Liver (tissue), 9 donors: ENCODE data around the gene NCOA6. TPM values are rescaled to one million over a fixed set of nuclear protein-coding genes. Genes with fewer than 3 reads are reported as not detected.
A peak's percentile ranks its signal among the peaks of the same experiment; 100 is the strongest.

Source experiments
- DNase-seq: peaks from one replicate; pipeline ENCODE4 v3.0.0-alpha.2; 2017; ENCODE audit warnings: low spot score
- H3K27ac ChIP-seq, 2 donors: one replicate each; pipeline ENCODE4 v1.7.0; 2013; ENCODE audit warnings: inconsistent platforms in 2 of 2, low read length in 2 of 2, control low read depth in 1 of 2, low read depth in 1 of 2, mild to moderate bottlenecking in 1 of 2
- H3K27me3 ChIP-seq, 4 donors: one replicate each; pipeline versions ENCODE4 v1.6.1 to v1.7.0; 2013; ENCODE audit warnings: low read length in 3 of 4, inconsistent platforms in 1 of 4, mild to moderate bottlenecking in 1 of 4, moderate library complexity in 1 of 4; ENCODE audit not compliant: control insufficient read depth in 4 of 4, insufficient read depth in 4 of 4
- H3K36me3 ChIP-seq, 4 donors: one replicate each; pipeline versions ENCODE4 v1.6.1 to v1.7.0; 2013; ENCODE audit warnings: low read length in 3 of 4, mild to moderate bottlenecking in 3 of 4, low read depth in 1 of 4, moderate library complexity in 1 of 4; ENCODE audit not compliant: control insufficient read depth in 4 of 4, insufficient read depth in 3 of 4
- H3K4me1 ChIP-seq, 4 donors: one replicate each; pipeline versions ENCODE4 v1.6.1 to v1.7.0; 2013; ENCODE audit warnings: low read length in 3 of 4, mild to moderate bottlenecking in 3 of 4, moderate library complexity in 1 of 4; ENCODE audit not compliant: control insufficient read depth in 4 of 4, insufficient read depth in 4 of 4
- H3K4me3 ChIP-seq, 3 donors: one replicate each; pipeline versions ENCODE4 v1.6.1 to v1.7.0; 2013; ENCODE audit warnings: low read length in 3 of 3, control low read depth in 1 of 3, low read depth in 1 of 3, mild to moderate bottlenecking in 1 of 3
- H3K9ac ChIP-seq, 2 donors: one replicate each; pipeline ENCODE4 v1.7.0; 2013; ENCODE audit warnings: low read length in 2 of 2, mild to moderate bottlenecking in 2 of 2, moderate library complexity in 2 of 2, control low read depth in 1 of 2, low read depth in 1 of 2
- H3K9me3 ChIP-seq, 4 donors: one replicate each; pipeline versions ENCODE4 v1.6.1 to v1.7.0; 2013; ENCODE audit warnings: low read length in 3 of 4; ENCODE audit not compliant: control insufficient read depth in 4 of 4
- EGR1 ChIP-seq, 2 donors: IDR thresholded peaks; 2 replicates each; pipeline ENCODE4 v1.6.1; 2016 to 2018; ENCODE audit warnings: antibody characterized with exemption in 2 of 2, low read depth in 2 of 2
- FOXA1 ChIP-seq: IDR thresholded peaks from 2 replicates; pipeline ENCODE4 v1.6.1; 2016; ENCODE audit warnings: antibody characterized with exemption
- FOXA2 ChIP-seq: IDR thresholded peaks from 2 replicates; pipeline ENCODE4 v1.6.1; 2016; ENCODE audit warnings: antibody characterized with exemption
- GABPA ChIP-seq, 2 donors: IDR thresholded peaks in 1 of 2; conservative IDR thresholded peaks in 1 of 2; 2 replicates each; pipeline ENCODE4 v1.6.1; 2016; ENCODE audit warnings: antibody characterized with exemption in 2 of 2, mild to moderate bottlenecking in 1 of 2, moderate library complexity in 1 of 2
- HNF4A ChIP-seq, 2 donors: conservative IDR thresholded peaks; 2 replicates each; pipeline ENCODE4 v1.6.1; 2016; ENCODE audit warnings: antibody characterized with exemption in 2 of 2, mild to moderate bottlenecking in 2 of 2
- HNF4G ChIP-seq: IDR thresholded peaks from 2 replicates; pipeline ENCODE4 v1.6.1; 2016; ENCODE audit warnings: antibody characterized with exemption
- JUND ChIP-seq, 2 donors: IDR thresholded peaks; 2 replicates each; pipeline ENCODE4 v1.6.1; 2016; ENCODE audit warnings: antibody characterized with exemption in 2 of 2
- NR2F2 ChIP-seq: IDR thresholded peaks from 2 replicates; pipeline ENCODE4 v1.6.1; 2016; ENCODE audit warnings: antibody characterized with exemption
- RAD21 ChIP-seq, 2 donors: IDR thresholded peaks; 2 replicates each; pipeline ENCODE4 v1.6.1; 2016; ENCODE audit warnings: antibody characterized with exemption in 2 of 2, mild to moderate bottlenecking in 2 of 2
- RXRA ChIP-seq, 2 donors: IDR thresholded peaks; 2 replicates each; pipeline ENCODE4 v1.6.1; 2017 to 2018; ENCODE audit warnings: antibody characterized with exemption in 2 of 2, mild to moderate bottlenecking in 1 of 2
- SP1 ChIP-seq: IDR thresholded peaks from 2 replicates; pipeline ENCODE4 v1.6.1; 2018; ENCODE audit warnings: antibody characterized with exemption, mild to moderate bottlenecking
- TAF1 ChIP-seq: conservative IDR thresholded peaks from 2 replicates; pipeline ENCODE4 v1.6.1; 2016; ENCODE audit warnings: antibody characterized with exemption, mild to moderate bottlenecking
- YY1 ChIP-seq: IDR thresholded peaks from 2 replicates; pipeline ENCODE4 v1.6.1; 2016; ENCODE audit warnings: antibody characterized with exemption, mild to moderate bottlenecking
- WGBS: extraction: QIAGEN DNeasy Blood & Tissue Kit; methylation state at CpG from one replicate; pipeline ENCODE4 v1.1.7; 2013; 5-methylcytosine and 5-hydroxymethylcytosine counted together
- polyA plus RNA-seq, 2 donors: library from polyadenylated mRNA; stranded (reverse) in 1 of 2; unstranded in 1 of 2; fragments of 200-250 nt in 1 of 2; fragments of >200 nt in 1 of 2; fragmentation: Nextera tagmentation in 1 of 2; extraction: Ambion mirVana in 1 of 2; gene quantifications; one replicate each; pipeline versions ENCODE4 v1.2.1 to v1.2.3, GENCODE V29; 2013 to 2015
- total RNA-seq, 2 donors: library from RNA; depleted of rRNA; stranded (reverse); fragments of >200 nt; gene quantifications; one replicate each; pipeline ENCODE4 v1.2.3, GENCODE V29; 2014
- TF ChIP-seq, protein P1 (sequence below): IDR thresholded peaks from 2 replicates; pipeline ENCODE4 v1.6.1; 2016; ENCODE audit warnings: antibody characterized with exemption
- TF ChIP-seq, protein P2 (sequence below): IDR thresholded peaks from 2 replicates; pipeline ENCODE4 v1.6.1; 2016; ENCODE audit warnings: antibody characterized with exemption
- TF ChIP-seq, protein P3 (sequence below): IDR thresholded peaks from 2 replicates; pipeline ENCODE4 v1.6.1; 2016; ENCODE audit warnings: antibody characterized with exemption
- TF ChIP-seq, protein P4 (sequence below): IDR thresholded peaks from 2 replicates; pipeline ENCODE4 v1.6.1; 2016; ENCODE audit warnings: antibody characterized with exemption, mild to moderate bottlenecking
- TF ChIP-seq, protein P5 (sequence below): fragments of 150-350 bp; IDR thresholded peaks from 2 replicates; pipeline ENCODE4 v1.5.1; 2017; ENCODE audit warnings: improper control_type of control experiment, low read depth, low read length; ENCODE audit not compliant: missing input control
- donor health status: healthy.
- donor health status: healthy.
- donor health status: healthy.
- donor health status: healthy.
- donor health status: healthy.

The NCOA6 gene
- total and polyA plus RNA-seq, 4 donors: 5.4 to 13.1 (median 6.2) TPM

DNA sequence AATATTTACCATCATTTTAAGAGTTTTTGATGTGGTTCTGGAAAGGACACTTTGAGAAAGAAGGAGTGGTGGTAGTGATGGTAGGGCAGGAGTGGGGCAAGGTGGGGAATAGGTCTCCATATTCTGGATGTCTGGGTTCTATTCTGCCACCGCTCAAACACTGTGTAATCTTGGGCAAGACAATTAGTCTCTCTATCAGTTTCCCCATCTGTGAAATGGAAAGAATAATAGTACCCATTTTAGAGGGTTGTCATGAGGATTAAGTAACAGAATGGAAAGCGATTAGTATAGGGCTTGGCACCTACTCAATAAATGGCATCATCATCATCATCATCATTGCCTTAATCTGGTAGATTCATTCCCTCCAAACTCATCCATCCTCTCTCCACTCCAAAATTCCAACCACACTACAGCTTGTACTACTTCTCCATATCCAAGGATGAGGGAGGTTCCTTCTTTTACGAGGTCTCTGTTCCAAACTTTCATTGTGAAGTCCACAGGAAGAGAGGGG, 48.2 kb upstream of the NCOA6 start:
- H3K9ac ChIP-seq: no peak overlapping the region
- H3K27ac ChIP-seq: no peak overlapping the region
- no peak overlapping the region for H3K4me3 ChIP-seq
- DNase-seq: no peak
- 49% methylated on average over 3 of the region's 3 CpGs for WGBS
- no peaks in the 10 kb centered on the region for H3K9me3 ChIP-seq
- H3K36me3 ChIP-seq: no peaks in the 10 kb centered on the region
- H3K27me3 ChIP-seq: no peaks in the 10 kb centered on the region
- TF ChIP-seq HNF4A (conservative IDR thresholded peaks at IDR 0.05): no peak
- no peak for TF ChIP-seq EGR1 (IDR thresholded peaks at IDR 0.05; ENCODE audit: low read depth in 2 of 2)
- no peak for TF ChIP-seq HNF4G
- H3K4me1 ChIP-seq: peaks cover 4 to 47% (median 36%) of the 10 kb centered on the region in 4 donors

DNA sequence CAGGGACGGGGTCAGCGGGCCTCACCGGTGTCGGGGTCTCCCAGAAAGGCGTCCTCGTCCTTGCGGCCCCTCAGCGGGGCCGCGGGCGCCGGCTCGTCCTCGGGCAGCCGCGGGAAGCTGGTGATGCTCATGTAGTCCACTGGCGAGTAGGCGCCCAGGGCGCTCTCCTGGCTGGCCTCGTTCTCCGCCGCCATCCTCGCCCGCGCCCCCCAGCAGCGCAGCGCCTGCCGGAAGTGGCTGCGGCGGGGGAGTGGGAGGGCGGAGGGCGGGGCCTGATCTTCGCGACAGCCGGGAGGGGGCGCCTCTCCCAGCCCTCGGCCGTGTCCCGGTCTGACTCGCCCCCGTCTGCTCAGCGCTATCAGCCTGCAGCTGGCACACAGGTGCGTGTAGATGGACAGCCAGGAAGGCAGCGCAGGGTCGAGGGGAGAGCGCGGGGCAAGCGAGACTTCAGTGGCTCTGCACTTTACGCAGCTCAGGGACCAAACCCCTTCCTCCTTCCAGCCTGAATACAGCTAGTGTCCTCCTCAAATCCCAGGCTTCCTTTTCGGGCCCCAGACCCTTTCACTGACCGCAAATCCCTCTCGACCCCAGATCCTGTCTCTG, 47.3 kb upstream of the NCOA6 start, which contains the start of gene GGT7:
GGT7 (minus strand) TSS at position 235 of the 603 bp plus-strand sequence; CDS start at position 194, 41 bp downstream.
- H3K4me1 ChIP-seq: peaks cover 2 to 41% (median 29%) of the 10 kb centered on the region in 4 donors
- WGBS: 3% methylated on average over 52 of the region's 52 CpGs
- H3K27ac ChIP-seq: peak within 1 kb of the TSS in 1 of 2 donors; percentile 55
- H3K27me3 ChIP-seq: no peaks in the 10 kb centered on the region
- peak within 1 kb of the TSS; percentile 64 to 68 for H3K9ac ChIP-seq
- no peaks in the 10 kb centered on the region for H3K9me3 ChIP-seq
- peak; percentile 83 for DNase-seq
- TF ChIP-seq FOXA2 (no peak), HNF4A (conservative IDR thresholded peaks at IDR 0.05) (no peak), NR2F2 (no peak), RXRA (IDR thresholded peaks at IDR 0.05) (peak; percentile 13 to 68), SP1 (peak; percentile 44), GABPA (IDR thresholded peaks at IDR 0.05 in 1 of 2, conservative IDR thresholded peaks at IDR 0.05 in 1 of 2) (peak in 1 of 2 donors; percentile 63), JUND (IDR thresholded peaks at IDR 0.05) (no peak), EGR1 (IDR thresholded peaks at IDR 0.05; ENCODE audit: low read depth in 2 of 2) (no peak), YY1 (no peak), RAD21 (IDR thresholded peaks at IDR 0.05) (peak; percentile 63 to 75), FOXA1 (no peak), TAF1 (no peak), HNF4G (no peak)
- TF ChIP-seq, protein P1, sequence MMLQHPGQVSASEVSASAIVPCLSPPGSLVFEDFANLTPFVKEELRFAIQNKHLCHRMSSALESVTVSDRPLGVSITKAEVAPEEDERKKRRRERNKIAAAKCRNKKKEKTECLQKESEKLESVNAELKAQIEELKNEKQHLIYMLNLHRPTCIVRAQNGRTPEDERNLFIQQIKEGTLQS: no peak
- TF ChIP-seq, protein P2, sequence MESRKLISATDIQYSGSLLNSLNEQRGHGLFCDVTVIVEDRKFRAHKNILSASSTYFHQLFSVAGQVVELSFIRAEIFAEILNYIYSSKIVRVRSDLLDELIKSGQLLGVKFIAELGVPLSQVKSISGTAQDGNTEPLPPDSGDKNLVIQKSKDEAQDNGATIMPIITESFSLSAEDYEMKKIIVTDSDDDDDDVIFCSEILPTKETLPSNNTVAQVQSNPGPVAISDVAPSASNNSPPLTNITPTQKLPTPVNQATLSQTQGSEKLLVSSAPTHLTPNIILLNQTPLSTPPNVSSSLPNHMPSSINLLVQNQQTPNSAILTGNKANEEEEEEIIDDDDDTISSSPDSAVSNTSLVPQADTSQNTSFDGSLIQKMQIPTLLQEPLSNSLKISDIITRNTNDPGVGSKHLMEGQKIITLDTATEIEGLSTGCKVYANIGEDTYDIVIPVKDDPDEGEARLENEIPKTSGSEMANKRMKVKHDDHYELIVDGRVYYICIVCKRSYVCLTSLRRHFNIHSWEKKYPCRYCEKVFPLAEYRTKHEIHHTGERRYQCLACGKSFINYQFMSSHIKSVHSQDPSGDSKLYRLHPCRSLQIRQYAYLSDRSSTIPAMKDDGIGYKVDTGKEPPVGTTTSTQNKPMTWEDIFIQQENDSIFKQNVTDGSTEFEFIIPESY: no peak
- TF ChIP-seq, protein P3, sequence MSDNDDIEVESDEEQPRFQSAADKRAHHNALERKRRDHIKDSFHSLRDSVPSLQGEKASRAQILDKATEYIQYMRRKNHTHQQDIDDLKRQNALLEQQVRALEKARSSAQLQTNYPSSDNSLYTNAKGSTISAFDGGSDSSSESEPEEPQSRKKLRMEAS: no peak
- TF ChIP-seq, protein P4, sequence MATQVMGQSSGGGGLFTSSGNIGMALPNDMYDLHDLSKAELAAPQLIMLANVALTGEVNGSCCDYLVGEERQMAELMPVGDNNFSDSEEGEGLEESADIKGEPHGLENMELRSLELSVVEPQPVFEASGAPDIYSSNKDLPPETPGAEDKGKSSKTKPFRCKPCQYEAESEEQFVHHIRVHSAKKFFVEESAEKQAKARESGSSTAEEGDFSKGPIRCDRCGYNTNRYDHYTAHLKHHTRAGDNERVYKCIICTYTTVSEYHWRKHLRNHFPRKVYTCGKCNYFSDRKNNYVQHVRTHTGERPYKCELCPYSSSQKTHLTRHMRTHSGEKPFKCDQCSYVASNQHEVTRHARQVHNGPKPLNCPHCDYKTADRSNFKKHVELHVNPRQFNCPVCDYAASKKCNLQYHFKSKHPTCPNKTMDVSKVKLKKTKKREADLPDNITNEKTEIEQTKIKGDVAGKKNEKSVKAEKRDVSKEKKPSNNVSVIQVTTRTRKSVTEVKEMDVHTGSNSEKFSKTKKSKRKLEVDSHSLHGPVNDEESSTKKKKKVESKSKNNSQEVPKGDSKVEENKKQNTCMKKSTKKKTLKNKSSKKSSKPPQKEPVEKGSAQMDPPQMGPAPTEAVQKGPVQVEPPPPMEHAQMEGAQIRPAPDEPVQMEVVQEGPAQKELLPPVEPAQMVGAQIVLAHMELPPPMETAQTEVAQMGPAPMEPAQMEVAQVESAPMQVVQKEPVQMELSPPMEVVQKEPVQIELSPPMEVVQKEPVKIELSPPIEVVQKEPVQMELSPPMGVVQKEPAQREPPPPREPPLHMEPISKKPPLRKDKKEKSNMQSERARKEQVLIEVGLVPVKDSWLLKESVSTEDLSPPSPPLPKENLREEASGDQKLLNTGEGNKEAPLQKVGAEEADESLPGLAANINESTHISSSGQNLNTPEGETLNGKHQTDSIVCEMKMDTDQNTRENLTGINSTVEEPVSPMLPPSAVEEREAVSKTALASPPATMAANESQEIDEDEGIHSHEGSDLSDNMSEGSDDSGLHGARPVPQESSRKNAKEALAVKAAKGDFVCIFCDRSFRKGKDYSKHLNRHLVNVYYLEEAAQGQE: no peak
- TF ChIP-seq, protein P5, sequence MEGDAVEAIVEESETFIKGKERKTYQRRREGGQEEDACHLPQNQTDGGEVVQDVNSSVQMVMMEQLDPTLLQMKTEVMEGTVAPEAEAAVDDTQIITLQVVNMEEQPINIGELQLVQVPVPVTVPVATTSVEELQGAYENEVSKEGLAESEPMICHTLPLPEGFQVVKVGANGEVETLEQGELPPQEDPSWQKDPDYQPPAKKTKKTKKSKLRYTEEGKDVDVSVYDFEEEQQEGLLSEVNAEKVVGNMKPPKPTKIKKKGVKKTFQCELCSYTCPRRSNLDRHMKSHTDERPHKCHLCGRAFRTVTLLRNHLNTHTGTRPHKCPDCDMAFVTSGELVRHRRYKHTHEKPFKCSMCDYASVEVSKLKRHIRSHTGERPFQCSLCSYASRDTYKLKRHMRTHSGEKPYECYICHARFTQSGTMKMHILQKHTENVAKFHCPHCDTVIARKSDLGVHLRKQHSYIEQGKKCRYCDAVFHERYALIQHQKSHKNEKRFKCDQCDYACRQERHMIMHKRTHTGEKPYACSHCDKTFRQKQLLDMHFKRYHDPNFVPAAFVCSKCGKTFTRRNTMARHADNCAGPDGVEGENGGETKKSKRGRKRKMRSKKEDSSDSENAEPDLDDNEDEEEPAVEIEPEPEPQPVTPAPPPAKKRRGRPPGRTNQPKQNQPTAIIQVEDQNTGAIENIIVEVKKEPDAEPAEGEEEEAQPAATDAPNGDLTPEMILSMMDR: peak; percentile 49
- H3K4me3 ChIP-seq: peak within 1 kb of the TSS; percentile 59 to 73 (median 70)
- no peaks in the 10 kb centered on the region for H3K36me3 ChIP-seq
